Neural progenitor cell (in vitro differentiated cells): ENCODE data around the gene GRB7. TPM values are rescaled to one million over a fixed set of nuclear protein-coding genes. Genes with fewer than 3 reads are reported as not detected.

Experiments
- DNase-seq: peaks from one replicate; pipeline ENCODE4 v3.0.0-alpha.2; 2016; ENCODE audit warnings: low spot score
- H2AFZ ChIP-seq: fragments of 200-600 bp; sonication (generic); replicated peaks from 2 replicates; pipeline ENCODE4 v1.6.1; 2016; ENCODE audit warnings: antibody characterized with exemption
- H3F3A ChIP-seq: fragments of 200-600 bp; sonication (generic); 2 replicates; pipeline ENCODE4 v1.6.1; 2016; ENCODE audit warnings: antibody characterized with exemption, low read depth
- H3K27ac ChIP-seq: fragments of 200-600 bp; sonication (generic); 2 replicates; pipeline ENCODE4 v1.5.1; 2016; ENCODE audit warnings: mild to moderate bottlenecking
- H3K27me3 ChIP-seq: fragments of 200-600 bp; sonication (generic); 2 replicates; pipeline ENCODE4 v1.6.1; 2016; ENCODE audit warnings: mild to moderate bottlenecking, moderate library complexity
- H3K36me3 ChIP-seq: fragments of 200-600 bp; sonication (generic); 2 replicates; pipeline ENCODE4 v1.5.1; 2016
- H3K4me1 ChIP-seq: fragments of 200-600 bp; sonication (generic); 2 replicates; pipeline ENCODE4 v1.6.1; 2016; ENCODE audit warnings: mixed run types
- H3K4me2 ChIP-seq: fragments of 200-600 bp; sonication (generic); 2 replicates; pipeline ENCODE4 v1.6.1; 2016
- H3K4me3 ChIP-seq: fragments of 200-600 bp; sonication (generic); 2 replicates; pipeline ENCODE4 v1.5.1; 2016
- H3K79me2 ChIP-seq: fragments of 200-600 bp; sonication (generic); 2 replicates; pipeline ENCODE4 v1.6.1; 2016; ENCODE audit warnings: low read depth
- H3K9ac ChIP-seq: fragments of 200-600 bp; sonication (generic); 2 replicates; pipeline ENCODE4 v1.6.1; 2016
- H3K9me3 ChIP-seq: fragments of 200-600 bp; sonication (generic); 2 replicates; pipeline ENCODE4 v1.5.1; 2016; ENCODE audit warnings: low read depth
- H4K20me1 ChIP-seq: fragments of 200-600 bp; sonication (generic); 2 replicates; pipeline ENCODE4 v1.6.1; 2016; ENCODE audit warnings: low read depth
- H3K27ac Mint-ChIP-seq: 3 replicates; pipeline ENCODE4 v1.8.0; 2021; ENCODE audit warnings: mixed read lengths
- H3K27me3 Mint-ChIP-seq: 2 replicates; pipeline ENCODE4 v1.8.0; 2022; ENCODE audit warnings: low read depth, mild to moderate bottlenecking, inconsistent platforms, moderate library complexity, mixed read lengths; ENCODE audit not compliant: insufficient read depth
- H3K36me3 Mint-ChIP-seq: 3 replicates; pipeline ENCODE4 v1.8.0; 2021; ENCODE audit warnings: mixed read lengths
- H3K4me1 Mint-ChIP-seq: 3 replicates; pipeline ENCODE4 v1.8.0; 2021; ENCODE audit warnings: mixed read lengths
- H3K4me3 Mint-ChIP-seq: 3 replicates; pipeline ENCODE4 v1.8.0; 2021; ENCODE audit warnings: mild to moderate bottlenecking, moderate library complexity, mixed read lengths
- H3K9me3 Mint-ChIP-seq: 3 replicates; pipeline ENCODE4 v1.8.0; 2020; ENCODE audit warnings: mixed read lengths
- CTCF ChIP-seq: fragments of 200-600 bp; sonication (generic); IDR thresholded peaks from 2 replicates; pipeline ENCODE4 v1.5.1; 2017; ENCODE audit warnings: antibody characterized with exemption, mild to moderate bottlenecking
- EZH2 ChIP-seq: fragments of 200-600 bp; sonication (generic); IDR thresholded peaks from 2 replicates; pipeline ENCODE4 v1.6.1; 2017; ENCODE audit warnings: antibody characterized with exemption, mild to moderate bottlenecking, moderate library complexity
- EZH2phosphoT487 ChIP-seq: fragments of 200-600 bp; sonication (generic); IDR thresholded peaks from 2 replicates; pipeline ENCODE4 v1.6.1; 2017; ENCODE audit warnings: antibody characterized with exemption
- total RNA-seq: library from RNA; depleted of rRNA; stranded (reverse); fragments of >200 nt; gene quantifications from 2 replicates; pipeline ENCODE4 v1.2.3, GENCODE V29; 2015; ENCODE audit warnings: low replicate concordance

GRB7 gene
- total RNA-seq, 1 donor from 2014 or later, result 6.0 TPM

- Histone ChIP-seq H3K4me3 (no peak overlapping the region), H3F3A (no peaks in the 10 kb centered on the region), H3K9me3 (no peaks in the 10 kb centered on the region), H3K4me1 (no peaks in the 10 kb centered on the region), H2AFZ (no peak overlapping the region), H3K79me2 (no peaks in the 10 kb centered on the region), H3K9ac (no peak overlapping the region), H3K27ac (no peak overlapping the region), H3K4me2 (no peak overlapping the region), H3K27me3 (no peaks in the 10 kb centered on the region), H4K20me1 (peaks cover 6% of the 10 kb centered on the region), H3K36me3 (no peaks in the 10 kb centered on the region)
- Mint-ChIP-seq H3K36me3 (peaks cover 22% of the 10 kb centered on the region), H3K27me3 (peaks cover 3% of the 10 kb centered on the region), H3K4me1 (no peaks in the 10 kb centered on the region), H3K9me3 (no peaks in the 10 kb centered on the region), H3K27ac (no peak overlapping the region), H3K4me3 (peak overlapping the region; percentile 35)
- TF ChIP-seq CTCF (no peak), EZH2 (no peak), EZH2phosphoT487 (no peak)
- DNase-seq, result no peak
Measured at GRCh38 chr17:39715375-39716072, 22.2 kb upstream of the GRB7 start.

GRCh38 chr17:39716073-39716818 lies 21.5 kb upstream of the GRB7 start:
- H3K36me3 Mint-ChIP-seq, result peaks cover 22% of the 10 kb centered on the region
- Histone ChIP-seq H3K9me3 (no peaks in the 10 kb centered on the region), H3K4me1 (no peaks in the 10 kb centered on the region), H3K27ac (no peak overlapping the region), H3K36me3 (no peaks in the 10 kb centered on the region), H3K79me2 (no peaks in the 10 kb centered on the region), H3F3A (peaks cover under 1% of the 10 kb centered on the region), H3K27me3 (no peaks in the 10 kb centered on the region), H4K20me1 (peaks cover 6% of the 10 kb centered on the region), H3K4me2 (no peak overlapping the region), H2AFZ (no peak overlapping the region), H3K9ac (no peak overlapping the region), H3K4me3 (no peak overlapping the region)
- no peaks in the 10 kb centered on the region for H3K4me1 Mint-ChIP-seq
- peaks cover 4% of the 10 kb centered on the region for H3K27me3 Mint-ChIP-seq
- TF ChIP-seq CTCF (no peak), EZH2phosphoT487 (no peak), EZH2 (no peak)
- no peak for DNase-seq
- no peak overlapping the region for H3K27ac Mint-ChIP-seq
- no peak overlapping the region for H3K4me3 Mint-ChIP-seq
- H3K9me3 Mint-ChIP-seq, result no peaks in the 10 kb centered on the region

GRCh38 chr17:39716879-39717536 lies 20.7 kb upstream of the GRB7 start:
- H3K4me1 Mint-ChIP-seq, result no peaks in the 10 kb centered on the region
- no peak for TF ChIP-seq EZH2phosphoT487
- TF ChIP-seq CTCF, result no peak
- TF ChIP-seq EZH2, result no peak
- no peaks in the 10 kb centered on the region for H3K9me3 ChIP-seq
- peaks cover 20% of the 10 kb centered on the region for H3K36me3 Mint-ChIP-seq
- H3K4me3 Mint-ChIP-seq, result no peak overlapping the region
- no peak overlapping the region for H3K4me2 ChIP-seq
- H2AFZ ChIP-seq, result no peak overlapping the region
- H3K27me3 Mint-ChIP-seq, result peaks cover 4% of the 10 kb centered on the region
- peaks cover 3% of the 10 kb centered on the region for H3F3A ChIP-seq
- DNase-seq, result no peak
- no peaks in the 10 kb centered on the region for H3K79me2 ChIP-seq
- no peaks in the 10 kb centered on the region for H3K4me1 ChIP-seq
- H3K27ac ChIP-seq, result no peak overlapping the region
- no peaks in the 10 kb centered on the region for H3K36me3 ChIP-seq
- no peaks in the 10 kb centered on the region for H3K27me3 ChIP-seq
- peaks cover 6% of the 10 kb centered on the region for H4K20me1 ChIP-seq
- H3K27ac Mint-ChIP-seq, result no peak overlapping the region
- no peak overlapping the region for H3K9ac ChIP-seq
- no peaks in the 10 kb centered on the region for H3K9me3 Mint-ChIP-seq
- H3K4me3 ChIP-seq, result no peak overlapping the region
